ENCODE data around the gene NF2.

Gene NF2

DNA sequence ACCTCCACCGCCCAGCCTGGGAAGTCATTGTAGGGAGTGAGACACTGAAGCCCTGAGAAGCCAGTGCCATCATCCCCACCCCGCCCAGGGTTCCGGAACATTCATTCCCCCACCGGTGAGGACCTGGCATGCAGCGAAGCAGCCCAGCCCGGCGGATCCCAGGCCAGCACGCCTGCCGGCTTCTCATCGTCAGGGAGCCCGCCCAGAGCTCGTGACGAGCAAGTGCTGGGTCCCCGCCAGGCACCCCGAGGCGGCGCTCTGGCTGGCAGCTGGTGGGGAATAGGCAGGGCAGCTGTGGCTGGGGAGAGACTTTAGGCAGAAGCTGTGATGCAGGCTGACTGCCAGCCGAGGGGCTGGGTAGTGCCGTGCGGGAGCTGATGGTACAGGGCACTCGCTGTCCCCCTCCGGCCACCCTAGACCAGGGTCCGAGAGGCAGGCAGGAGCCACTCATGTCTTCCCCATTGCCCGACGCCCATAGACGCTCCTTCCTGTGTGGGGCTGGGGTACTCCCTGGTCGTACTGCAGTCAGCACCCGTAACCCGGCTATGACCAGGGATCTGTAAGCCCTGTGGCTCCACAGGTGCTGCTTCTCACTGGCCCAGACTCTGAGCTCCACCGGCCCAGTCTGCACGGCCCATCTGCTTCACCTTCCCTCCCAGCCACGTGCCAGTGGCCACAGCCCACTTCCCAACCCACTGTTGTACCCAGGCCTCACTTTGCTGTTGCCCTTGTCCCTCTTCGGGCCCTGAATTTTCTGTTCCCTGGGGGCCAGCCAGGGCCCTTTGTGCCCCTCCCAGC, 91.9 kb downstream of the NF2 start:
- TF ChIP-seq CTCF (IDR thresholded peaks at IDR 0.05; ENCODE audit: low read depth, low read length, poor library complexity, severe bottlenecking), result no peak
- TF ChIP-seq EZH2phosphoT487 (IDR thresholded peaks at IDR 0.05; ENCODE audit: borderline replicate concordance, low read length), result no peak
- no peak overlapping the region for H3K4me2 ChIP-seq (ENCODE audit: low read length)
- H3K27ac ChIP-seq (ENCODE audit: low read depth, low read length), result no peak overlapping the region
- H3K27me3 ChIP-seq (ENCODE audit: control insufficient read depth, low read length), result no peaks in the 10 kb centered on the region
- no peaks in the 10 kb centered on the region for H3K79me2 ChIP-seq (ENCODE audit: control insufficient read depth, low read length)
- H3F3A ChIP-seq (ENCODE audit: control insufficient read depth, insufficient read depth), result no peaks in the 10 kb centered on the region
- H3K4me1 ChIP-seq (ENCODE audit: control insufficient read depth, low read length), result no peaks in the 10 kb centered on the region
- H4K20me1 ChIP-seq (ENCODE audit: control insufficient read depth, insufficient read depth, low read depth, low read length), result no peaks in the 10 kb centered on the region
- H3K36me3 ChIP-seq (ENCODE audit: control insufficient read depth, low read length), result no peaks in the 10 kb centered on the region; the same call in 1 of the 2 replicates
- no peak overlapping the region for H3K4me3 ChIP-seq (ENCODE audit: low read length)
- no peaks in the 10 kb centered on the region for H3K9me2 ChIP-seq (replicated peaks; ENCODE audit: control insufficient read depth, low read length)
- no peaks in the 10 kb centered on the region for H3K9me3 ChIP-seq (ENCODE audit: control insufficient read depth, insufficient read depth, low read length)

- no peak overlapping the region for H3K4me2 ChIP-seq (ENCODE audit: low read length)
These were observed 94.6 kb downstream of the NF2 start for GRCh38 chr22:29697853-29698598.

DNA sequence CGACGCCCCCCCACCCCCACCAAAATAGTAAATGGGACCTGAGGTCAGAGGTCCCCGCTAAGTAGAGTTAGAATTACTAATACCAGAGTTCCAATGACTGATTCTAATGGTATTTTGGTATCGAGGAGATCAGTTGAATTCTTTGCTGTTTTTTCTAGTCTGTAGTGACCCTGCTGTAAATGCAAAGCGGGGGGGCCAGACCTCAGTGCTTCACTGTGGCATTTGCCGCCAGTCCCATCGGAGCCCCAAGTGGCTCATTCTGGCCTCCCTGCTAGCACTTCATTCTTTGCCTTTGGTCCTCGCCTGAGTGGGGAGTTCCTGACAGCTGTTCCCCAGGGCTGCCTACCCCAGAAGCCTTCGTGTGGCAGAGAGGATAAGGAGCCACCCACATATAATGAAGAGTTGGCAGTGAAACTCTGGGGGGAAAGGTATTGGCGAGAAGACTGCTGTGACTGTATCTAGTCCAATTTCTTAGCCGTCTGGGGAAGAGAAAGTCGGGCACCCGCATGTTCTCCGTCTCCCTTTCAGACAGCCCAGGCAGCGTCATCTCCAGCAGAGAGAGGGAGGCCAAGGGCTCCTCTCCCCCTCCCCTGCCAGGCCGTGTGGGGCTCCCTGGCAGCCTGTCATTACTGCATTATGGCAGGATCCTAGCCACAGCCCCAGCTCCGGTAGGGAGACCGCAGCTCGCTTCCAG, 96.9 kb downstream of the NF2 start:
- Histone ChIP-seq H3K4me2 (ENCODE audit: low read length) (no peak overlapping the region), H3K4me1 (ENCODE audit: control insufficient read depth, low read length) (peaks cover 26% of the 10 kb centered on the region), H3F3A (ENCODE audit: control insufficient read depth, insufficient read depth) (no peaks in the 10 kb centered on the region), H3K4me3 (ENCODE audit: low read length) (no peak overlapping the region), H3K9me3 (ENCODE audit: control insufficient read depth, insufficient read depth, low read length) (no peaks in the 10 kb centered on the region), H3K79me2 (ENCODE audit: control insufficient read depth, low read length) (no peaks in the 10 kb centered on the region), H4K20me1 (ENCODE audit: control insufficient read depth, insufficient read depth, low read depth, low read length) (0 out of 2 replicates have a peak, but pooled peaks cover 3% of the 10 kb centered on the region), H3K36me3 (ENCODE audit: control insufficient read depth, low read length) (no peaks in the 10 kb centered on the region; the same call in 1 of the 2 replicates), H3K27ac (ENCODE audit: low read depth, low read length) (no peak overlapping the region), H3K27me3 (ENCODE audit: control insufficient read depth, low read length) (no peaks in the 10 kb centered on the region; the same call in 1 of the 2 replicates), H3K9me2 (replicated peaks; ENCODE audit: control insufficient read depth, low read length) (no peaks in the 10 kb centered on the region)
- TF ChIP-seq CTCF (IDR thresholded peaks at IDR 0.05; ENCODE audit: low read depth, low read length, poor library complexity, severe bottlenecking), result no peak
- no peak for TF ChIP-seq EZH2phosphoT487 (IDR thresholded peaks at IDR 0.05; ENCODE audit: borderline replicate concordance, low read length)

More at GRCh38 chr22:29697853-29698598, 94.6 kb downstream of the NF2 start:
- Histone ChIP-seq H3K9me2 (replicated peaks; ENCODE audit: control insufficient read depth, low read length) (no peaks in the 10 kb centered on the region), H3K27ac (ENCODE audit: low read depth, low read length) (no peak overlapping the region), H3K9me3 (ENCODE audit: control insufficient read depth, insufficient read depth, low read length) (no peaks in the 10 kb centered on the region), H3F3A (ENCODE audit: control insufficient read depth, insufficient read depth) (no peaks in the 10 kb centered on the region), H3K36me3 (ENCODE audit: control insufficient read depth, low read length) (no peaks in the 10 kb centered on the region; the same call in 1 of the 2 replicates), H3K27me3 (ENCODE audit: control insufficient read depth, low read length) (no peaks in the 10 kb centered on the region; the same call in 1 of the 2 replicates), H3K79me2 (ENCODE audit: control insufficient read depth, low read length) (no peaks in the 10 kb centered on the region), H3K4me3 (ENCODE audit: low read length) (no peak overlapping the region), H3K4me1 (ENCODE audit: control insufficient read depth, low read length) (peaks cover 17% of the 10 kb centered on the region), H4K20me1 (ENCODE audit: control insufficient read depth, insufficient read depth, low read depth, low read length) (0 out of 2 replicates have a peak, but pooled peaks cover 3% of the 10 kb centered on the region)
- TF ChIP-seq CTCF (IDR thresholded peaks at IDR 0.05; ENCODE audit: low read depth, low read length, poor library complexity, severe bottlenecking), result no peak
- TF ChIP-seq EZH2phosphoT487 (IDR thresholded peaks at IDR 0.05; ENCODE audit: borderline replicate concordance, low read length), result no peak
